Dedifferentiated amniotic fluid mesenchymal stem cell (primary cell): Measurements from ENCODE around the gene KDM4B.
A peak's percentile ranks its signal among the peaks of the same experiment; 100 is the strongest.

Experiments
- DNase-seq: peaks from one replicate; pipeline ENCODE4 v3.0.0-alpha.2; 2016; ENCODE audit errors: extremely low spot score

KDM4B gene

DNA sequence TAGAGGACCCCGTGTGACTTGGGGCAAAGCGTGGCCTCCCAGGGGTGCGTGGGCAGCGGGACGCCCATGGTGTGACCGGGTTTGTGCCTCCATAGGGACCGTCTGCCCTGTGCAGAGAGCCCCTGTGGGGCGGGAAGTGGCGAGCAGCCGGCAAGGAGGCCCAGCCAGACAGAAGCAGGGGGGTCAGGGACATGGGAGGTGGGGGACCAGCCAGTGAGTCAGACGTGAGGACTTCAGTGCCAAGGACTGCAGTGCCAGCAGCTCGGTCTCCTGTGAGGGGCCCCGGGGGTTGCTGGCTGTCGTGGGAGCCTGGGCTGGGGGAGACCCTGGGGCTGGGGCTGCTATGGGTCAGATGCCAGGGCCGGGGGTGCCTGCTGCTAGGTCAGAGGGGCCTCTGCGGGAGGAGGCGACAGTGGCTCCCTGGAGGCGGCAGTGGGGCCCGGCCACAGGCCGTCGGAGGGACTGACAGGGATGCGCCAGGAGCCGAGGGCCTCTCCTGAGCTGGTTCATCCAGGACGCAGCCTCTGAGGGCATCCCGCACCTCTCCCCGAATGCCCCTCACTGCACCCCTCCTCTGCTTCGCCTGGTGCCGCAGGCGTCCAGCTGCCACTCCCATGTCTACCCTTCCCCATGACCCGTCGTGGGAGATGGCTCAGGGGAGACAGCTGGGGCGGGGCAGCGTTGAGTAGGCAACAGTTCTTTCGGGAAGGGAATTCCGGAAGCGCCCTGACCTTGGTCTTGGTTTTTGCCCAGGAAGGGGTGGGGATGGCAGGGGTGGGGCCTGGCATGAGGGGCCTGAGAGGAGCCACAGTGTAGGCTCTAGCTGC is 80.0 kb downstream of the KDM4B start:
- DNase-seq = peak; percentile 60

DNA sequence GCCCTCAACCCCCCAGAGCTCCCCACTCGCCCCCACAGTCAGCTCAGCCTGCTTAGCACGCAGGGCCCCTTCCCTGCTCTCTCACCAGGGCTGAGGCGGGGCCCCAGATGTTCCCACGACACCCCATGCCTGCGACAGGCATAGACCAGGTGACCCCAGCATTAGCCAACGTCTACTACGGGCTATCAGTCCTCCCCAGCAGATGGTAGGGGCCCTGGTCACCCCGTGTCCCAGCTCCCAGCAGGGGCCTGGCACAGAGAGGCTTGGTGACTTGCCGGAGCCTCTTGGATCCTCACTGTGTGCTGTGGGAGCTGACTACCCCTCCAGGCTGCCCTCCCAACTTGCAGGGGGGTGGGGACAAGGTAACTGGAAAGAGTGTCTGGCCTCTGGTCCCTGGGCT is 80.6 kb downstream of the KDM4B start:
- no peak for DNase-seq

DNA sequence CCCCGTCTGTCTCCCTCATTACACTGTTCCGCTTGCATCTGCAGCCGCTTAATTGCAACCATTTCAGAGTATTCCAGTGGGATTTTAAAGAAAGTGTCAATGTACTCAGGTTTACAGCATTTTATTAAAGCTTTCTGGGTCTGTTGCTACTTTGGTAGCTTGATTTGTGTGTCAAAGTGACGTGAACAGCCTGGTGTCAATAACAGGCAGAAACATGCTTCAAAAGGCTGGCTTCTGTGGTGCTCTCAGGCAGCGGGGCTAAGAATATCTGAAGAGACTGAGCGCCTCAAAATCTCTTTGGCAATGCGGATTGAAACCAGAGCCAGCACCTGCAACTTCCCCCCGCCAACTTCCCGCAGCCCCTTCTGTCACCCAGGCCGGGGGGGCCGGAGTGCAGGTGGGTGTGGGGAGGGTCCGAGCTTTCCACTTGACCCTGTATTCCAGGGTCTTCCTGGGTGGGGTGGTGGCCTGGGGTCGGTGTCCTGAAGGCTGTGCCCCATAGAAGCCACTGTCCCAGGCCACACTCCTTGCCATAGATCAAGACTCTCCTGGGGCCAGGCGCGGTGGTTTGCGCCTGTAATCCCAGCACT is 81.2 kb downstream of the KDM4B start:
- DNase-seq = no peak

DNA sequence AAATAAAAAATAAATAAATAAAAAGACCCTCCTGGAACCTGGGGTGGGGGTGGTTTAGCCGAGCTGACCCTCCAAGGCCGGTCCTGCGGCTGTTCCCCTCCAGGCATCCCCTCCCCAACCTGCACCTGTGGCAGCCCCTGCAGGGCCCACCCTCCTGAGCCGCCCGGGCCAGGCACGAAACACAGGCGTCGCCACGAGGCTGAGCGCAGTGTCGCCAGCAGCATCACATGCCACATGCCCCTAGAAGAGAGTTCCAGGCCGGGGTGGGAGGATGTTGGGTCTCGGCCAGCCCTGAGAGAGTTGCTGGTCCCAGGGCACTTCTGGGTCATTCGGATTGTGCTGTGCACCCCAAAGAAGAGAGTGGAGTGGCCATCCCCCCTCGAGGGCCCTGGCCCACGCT is 82.0 kb downstream of the KDM4B start:
- DNase-seq = no peak

DNA sequence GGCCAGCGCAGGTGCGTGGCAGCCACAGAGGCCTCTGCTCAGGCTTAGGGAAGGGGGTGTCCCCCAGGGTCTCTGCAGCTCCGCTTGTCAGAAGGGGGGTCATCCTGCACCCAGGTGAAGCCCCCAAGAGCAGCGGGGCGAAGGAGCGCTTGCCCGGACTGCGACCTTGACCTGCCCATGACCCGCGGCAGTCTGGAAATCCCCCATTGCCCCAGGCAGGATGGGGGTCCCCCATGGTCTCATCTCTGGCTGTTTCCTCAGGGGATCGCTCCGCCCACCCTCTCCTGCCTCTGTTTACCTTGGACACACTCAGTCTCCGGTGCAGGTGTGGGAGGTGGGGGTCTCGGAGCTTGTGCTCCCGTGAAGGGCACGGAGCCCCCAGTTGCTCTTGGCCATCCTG is 82.7 kb downstream of the KDM4B start:
- DNase-seq = no peak

DNA sequence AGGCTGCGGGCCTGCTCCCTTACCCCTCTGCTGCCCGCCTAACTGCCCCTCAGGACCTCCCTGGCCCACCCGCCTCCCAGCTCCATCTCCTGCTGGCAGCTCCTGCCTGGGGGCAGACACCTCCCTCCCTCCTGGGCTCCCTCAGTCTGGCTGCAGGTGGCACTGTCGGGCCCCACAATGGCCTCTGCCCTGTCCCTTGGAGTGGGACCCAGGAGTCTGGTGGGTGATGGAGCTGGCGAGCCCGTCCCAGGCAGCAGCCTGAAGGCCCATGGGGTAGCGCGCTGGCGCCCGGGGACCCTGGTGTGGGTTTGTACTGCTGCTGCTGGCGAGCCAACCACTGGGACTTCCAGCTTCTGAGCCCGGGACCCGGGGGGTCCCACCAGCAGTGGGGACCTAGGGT is 83.6 kb downstream of the KDM4B start:
- no peak for DNase-seq

DNA sequence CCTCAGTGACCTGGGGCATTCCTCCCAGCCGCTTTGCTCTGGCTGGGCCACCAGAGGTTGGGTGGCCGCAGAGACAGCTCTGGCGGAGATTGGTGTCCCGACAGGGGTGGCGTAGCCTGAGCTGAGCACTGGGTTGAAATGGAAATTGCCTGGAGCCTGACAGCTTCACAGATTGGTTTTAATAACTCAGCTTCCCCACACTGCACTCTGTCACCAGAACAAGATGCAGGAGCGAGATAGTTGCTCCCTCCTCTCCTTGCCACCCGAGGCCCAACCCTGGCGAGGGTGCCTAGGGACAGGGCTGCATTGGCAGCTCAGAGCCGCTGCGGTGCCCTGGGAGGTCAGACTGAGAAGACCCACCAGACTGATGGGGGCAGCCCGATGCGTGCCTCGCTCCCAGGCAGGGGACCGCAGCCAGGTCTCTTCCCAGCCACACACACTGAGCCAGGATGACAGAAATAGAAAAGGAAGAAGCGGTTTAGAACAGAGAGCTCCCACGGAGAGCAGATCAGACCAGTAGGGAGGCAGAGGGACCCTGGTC is 84.1 kb downstream of the KDM4B start:
- no peak for DNase-seq

DNA sequence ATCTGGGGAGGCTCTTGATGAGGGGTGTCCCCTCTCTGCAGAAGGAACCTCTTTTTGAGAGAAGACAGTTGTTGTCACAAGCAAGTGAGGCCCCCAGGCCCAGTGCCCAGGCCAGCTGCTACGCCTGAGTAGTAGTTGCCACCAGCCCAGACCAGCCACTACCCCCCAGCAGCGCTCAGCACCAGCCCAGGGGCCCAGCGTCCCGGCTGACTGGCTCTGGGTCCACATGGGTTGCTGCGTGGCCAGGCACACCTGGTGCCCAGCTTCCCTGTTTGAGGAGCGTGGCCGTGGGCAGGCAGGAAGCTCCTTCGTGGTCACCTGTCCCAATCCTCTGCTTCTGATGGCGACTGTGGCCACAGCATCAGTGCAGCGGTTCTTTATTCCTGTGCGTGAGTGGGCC is 84.7 kb downstream of the KDM4B start:
- no peak for DNase-seq

DNA sequence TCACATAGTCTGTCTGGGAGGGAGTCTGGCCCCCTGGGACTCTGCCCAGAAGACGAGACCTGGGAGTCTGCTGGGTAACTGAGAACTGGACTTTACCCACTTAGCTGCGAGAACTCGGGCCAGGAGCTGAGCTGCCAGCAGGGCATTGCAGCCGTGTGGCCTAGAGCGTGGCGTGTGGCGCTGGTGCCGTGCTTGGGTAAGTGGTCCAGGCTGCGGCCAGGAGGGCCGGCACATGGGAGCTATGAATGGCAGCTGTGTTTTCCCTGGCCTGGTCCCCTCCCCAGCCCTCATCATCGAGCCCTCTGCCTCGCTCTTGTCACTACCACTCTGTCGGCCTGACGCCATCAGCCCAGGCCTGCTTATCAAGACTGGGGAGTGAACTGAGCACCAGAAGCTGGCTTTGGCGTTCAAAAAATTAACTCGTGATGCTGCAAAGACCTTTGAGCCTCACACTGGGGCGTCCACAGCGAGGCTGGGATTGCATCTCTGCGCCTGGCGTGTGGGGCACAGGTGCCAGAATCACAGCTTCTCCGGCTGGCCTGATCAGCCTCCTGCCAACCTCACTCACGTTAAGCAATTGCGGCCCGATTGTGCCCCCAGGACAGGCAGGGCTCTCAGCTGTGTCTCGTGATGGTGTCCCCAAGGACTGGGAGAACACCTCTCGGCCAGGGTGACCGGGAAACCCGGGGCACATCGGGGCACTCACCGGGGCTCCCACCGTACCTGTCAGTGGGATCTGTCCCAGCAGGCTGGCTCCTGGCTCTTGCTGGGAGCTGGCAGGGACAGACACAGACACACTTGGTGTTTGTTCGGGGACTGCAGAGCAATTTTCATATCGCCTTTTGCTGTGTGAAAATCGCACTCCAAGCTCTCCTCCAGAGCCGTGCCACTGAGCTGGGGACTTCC is 85.9 kb downstream of the KDM4B start:
- DNase-seq = no peak

DNA sequence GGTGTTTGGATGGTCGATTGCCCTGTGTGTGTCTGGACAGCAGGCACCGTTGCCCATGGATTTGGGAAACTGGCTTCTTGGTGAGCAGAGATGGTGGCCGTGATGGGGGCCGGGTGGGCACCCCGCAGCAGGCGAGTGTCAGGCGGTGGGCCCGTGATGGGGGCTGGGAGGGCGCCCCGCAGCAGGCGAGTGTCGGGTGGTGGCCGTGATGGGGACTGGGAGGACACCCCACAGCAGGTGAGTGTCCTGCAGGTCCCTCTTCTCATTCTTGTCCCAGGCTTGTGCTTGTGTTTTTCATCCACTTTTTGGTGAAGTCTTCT is 86.5 kb downstream of the KDM4B start:
- no peak for DNase-seq

DNA sequence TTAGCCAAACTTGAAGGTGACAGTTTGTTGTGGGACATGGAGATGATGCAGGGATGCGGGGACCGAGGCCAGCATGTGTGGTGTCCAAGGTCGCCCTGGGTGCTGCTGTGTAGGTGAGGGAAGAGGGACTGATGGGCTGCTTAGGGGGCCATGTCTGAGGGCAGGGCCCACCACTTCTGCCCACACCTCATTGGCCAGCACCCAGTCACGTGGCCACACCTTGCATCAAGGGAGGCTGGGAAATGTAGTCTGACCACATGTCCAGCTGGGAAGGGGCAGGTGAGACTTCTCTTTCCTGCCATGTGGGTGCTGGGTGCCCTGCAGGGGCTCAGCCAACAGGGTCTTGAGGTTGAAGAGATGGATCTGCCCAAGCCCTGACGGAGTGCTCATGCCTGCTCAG is 88.9 kb downstream of the KDM4B start:
- DNase-seq = no peak

DNA sequence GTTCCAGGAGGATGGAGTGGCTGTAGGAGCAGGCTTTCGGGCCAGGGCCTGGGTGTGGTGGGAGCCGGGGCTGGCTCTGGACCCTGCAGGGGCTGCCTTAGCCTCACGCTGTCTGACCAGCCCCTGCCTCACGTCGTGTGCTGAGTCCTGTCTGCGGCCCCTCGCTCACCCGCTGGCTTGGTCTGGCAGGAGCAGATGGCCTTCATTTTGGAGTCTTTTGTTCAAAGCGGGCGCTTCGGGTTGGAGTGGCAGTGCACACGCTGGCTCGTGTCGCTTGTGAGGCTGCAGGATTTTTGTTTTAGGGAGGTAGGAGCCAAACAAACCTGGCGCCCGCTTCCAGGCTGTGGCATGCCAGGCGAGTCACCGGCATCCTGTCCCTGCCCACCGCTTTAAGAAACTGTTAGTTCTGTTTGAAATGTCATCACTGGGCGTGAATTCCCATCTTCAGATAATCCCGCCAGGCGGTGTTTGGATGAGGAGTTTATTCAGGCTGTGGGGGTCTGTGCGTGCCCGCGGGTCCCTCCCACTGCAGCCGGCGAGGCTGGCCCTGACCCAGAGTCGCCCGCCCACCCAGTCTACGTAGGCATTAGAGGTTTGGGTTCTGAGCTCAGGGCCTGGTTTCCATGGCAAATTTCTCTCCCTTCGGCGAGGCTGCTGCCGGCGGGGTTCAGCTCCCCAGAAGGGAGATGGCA is 89.8 kb downstream of the KDM4B start:
- DNase-seq = no peak

DNA sequence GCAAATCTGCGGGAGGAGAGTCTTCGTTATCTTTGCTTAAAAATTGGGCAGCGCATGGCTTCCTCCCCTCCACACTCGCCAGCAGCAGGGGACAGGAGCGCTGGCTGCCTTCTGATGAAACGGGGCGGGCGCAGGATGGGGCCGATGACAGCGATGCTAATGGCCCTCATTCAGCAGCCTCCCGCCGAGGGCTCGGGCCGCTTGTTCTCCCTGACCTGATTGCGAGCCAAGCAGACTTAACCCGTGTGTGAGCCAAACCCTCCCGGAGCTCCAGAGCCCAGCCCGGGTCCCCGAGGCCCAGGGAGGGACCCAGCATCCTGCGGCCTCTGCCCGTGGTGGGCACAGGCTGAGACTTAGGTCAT is 90.3 kb downstream of the KDM4B start:
- no peak for DNase-seq

DNA sequence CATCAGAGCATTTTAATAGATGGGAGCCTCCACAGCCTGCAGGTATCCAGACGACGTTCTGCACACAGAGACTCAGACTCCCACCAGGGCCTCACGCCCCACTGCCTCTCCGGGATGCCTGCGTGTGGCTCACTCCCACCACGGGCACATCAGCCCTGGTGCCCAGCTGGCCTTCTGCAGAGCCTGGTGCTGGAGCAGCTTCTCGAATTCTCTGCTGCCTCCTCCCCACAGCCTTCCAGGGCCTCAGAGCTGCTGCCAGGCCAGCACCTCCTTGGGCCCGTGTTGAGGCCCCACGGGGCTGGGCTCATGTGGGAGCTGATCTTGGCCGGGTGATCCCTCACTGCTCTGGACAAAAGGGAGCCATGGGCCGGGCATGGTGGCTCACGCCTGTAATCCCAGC is 90.9 kb downstream of the KDM4B start:
- no peak for DNase-seq

DNA sequence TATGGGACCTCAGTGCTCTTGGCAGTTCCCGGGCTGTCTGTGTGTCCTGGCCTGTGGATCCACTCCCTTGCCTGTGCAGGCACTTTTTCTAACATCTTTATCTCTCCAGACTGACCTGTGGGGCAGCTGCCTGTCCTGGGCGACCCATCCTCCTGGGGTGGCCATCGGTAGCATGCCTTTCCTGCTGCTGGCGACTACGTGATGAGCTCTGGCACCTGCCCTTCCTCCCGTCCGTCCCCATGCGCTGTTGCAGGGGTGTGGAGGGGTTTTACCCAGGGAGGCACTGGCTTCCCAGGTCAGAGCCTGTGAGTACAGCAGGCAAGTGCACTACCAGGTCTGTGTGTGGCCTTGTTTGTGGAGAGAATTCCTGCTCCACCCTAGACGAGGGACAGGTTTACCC is 93.3 kb downstream of the KDM4B start:
- no peak for DNase-seq

DNA sequence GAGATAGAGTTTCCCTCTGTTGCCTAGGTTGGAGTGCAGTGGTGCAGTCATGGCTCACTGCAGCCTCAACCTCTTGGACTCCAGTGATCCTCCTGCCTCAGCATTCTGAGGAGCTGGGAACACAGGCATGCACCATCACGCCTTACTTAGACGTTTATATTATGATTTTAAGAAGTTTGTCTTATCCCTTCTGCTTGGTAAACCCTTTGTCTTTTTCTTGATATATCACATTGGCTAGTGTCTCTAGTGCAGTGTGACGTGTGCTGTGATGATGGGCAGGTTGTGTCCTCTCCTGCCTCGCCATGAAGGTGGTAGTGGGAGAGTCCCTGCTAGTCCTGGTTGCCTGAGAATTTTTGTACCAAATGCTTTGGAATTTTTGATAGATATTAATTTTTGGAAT is 93.9 kb downstream of the KDM4B start:
- DNase-seq = no peak

DNA sequence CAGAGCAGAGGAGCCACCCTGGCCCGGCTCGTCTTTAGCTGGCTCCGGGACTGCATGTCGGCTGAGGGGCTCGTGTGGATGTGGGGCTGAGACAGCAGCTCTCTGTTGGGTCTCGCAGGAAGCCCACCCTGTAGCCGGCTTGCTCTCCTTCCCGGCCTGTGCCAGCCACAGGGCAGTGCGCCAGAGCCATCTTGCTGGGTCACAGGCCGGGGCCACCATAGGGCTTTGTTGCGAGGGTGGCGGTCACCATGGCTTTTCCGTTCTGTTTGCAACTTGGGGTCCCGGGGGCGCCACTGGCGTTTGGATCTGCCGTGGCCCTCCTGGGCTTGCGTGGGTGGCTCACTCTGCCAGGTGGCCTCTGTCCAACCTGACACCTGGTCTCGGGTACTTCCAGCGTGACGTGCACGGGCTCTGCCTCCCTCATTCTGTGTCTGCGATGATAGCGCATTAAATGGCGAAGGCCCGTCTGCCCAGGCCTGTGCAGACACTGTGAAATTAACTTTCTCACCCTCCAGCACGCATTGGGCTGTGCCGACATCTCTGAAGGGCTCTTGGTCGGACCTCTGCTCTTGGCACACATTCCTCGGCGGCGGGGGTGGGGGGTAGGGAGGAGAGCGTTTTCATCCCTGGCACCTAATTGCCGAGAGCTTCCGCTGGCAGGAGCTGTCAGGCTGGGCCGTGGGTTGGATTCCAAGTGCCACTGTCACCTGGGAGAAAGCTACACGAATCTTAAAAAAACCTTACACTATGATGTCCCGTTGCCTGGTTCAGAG is 95.1 kb downstream of the KDM4B start:
- no peak for DNase-seq

DNA sequence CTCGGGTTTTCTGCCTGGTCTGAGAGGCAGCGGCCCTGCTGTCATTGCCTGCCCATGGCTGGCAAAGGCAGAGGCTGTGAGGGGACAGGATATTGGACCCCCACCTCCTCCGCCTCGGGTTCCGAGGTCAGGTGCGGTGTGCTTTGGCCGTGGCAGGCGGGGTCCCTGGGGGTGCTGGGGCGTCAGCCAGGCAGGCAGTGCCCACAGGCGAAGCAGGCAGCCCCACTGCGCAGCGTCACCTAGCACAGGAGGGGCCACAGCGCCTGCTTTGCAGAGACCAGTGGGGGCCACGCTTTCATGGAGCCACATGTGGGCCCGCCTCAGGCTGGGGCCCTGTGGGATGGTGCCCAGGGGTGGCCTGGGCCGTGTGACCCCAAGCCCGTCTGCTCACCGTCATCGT is 96.0 kb downstream of the KDM4B start:
- DNase-seq = no peak

DNA sequence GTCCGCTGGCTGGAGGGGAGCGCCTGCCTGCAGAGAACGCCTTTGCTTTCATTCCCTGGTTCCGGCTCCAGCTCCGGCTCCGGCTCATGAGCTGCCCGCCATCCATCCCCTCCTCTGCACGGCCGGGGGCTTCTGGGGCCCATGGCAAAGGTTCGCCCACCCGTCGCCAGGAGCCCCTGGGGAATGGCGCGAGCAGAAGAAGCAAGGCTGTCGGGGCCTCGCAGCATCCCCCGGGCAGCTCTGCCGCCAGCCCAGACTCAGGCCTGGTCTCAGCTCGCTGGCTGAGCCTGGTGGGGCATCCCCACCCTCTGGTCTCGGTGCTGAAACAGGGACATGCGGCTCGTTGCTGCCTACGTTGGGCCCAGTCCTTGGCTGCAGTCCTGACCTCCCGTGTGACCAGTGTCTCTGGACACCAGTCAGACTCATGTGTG is 96.8 kb downstream of the KDM4B start:
- no peak for DNase-seq

DNA sequence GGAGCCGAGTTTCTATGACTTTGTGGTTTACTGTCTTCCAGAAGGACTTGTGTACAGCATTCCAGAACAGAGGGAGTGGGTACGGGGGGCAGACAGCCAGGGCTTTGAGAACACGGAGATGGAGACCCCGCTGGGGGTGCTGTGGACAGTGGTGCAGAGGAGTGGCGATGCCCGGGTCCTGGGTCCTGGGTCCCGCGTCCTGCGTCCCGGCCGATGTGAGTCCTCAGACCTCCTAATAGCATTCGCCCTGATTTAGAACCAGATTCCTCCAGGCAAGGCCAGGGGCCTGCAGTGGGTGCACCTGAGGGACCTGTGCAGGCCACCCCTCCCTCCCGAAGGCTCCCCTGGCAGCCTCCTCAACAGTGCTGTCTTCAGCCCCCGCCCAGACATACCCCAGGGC is 97.9 kb downstream of the KDM4B start:
- DNase-seq = no peak

DNA sequence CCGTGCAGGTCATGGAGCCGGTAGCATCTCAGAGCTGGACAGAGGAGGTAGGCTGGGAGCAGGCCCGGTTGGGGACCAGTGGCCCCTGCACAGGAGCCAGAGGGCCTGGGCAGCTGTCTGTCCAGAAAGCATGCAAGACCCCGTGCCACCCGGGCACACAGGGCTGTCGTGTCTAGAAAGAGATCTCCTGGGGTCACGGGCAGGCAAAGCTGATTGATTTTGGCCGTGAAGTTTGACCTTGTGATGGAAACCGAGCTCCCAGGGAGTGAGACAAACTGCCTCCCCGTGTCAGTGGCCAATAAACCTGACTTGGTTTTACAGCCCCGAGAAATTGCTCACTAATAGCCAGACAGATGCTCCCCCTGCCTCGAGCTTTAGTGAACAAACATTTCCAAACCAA is 98.8 kb downstream of the KDM4B start:
- no peak for DNase-seq
